Measurements from ENCODE around the gene OR6P1. TPM values are rescaled to one million over a fixed set of nuclear protein-coding genes. Genes with fewer than 3 reads are reported as not detected.

The OR6P1 gene
- total RNA-seq, 1 donor from 2014 or later: not detected

DNA sequence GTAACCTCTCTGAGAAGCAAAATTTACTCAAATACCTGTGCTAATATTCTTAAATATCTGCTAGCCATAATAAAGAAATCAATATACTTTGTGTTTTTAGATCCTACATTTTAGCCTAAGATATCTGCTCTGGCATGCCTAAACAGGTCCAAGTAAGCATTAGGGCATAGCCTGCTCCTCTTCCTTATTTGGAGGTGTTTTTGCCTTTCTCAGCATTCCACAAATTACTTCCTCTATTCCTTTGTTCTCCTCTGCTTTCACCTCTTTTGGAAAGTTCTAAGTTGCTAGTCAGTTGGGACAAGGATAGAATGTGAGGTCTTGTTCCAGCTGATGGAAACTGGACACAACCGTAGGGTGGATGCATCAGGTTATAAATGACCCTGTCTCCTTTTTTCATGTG lies 16.6 kb upstream of the OR6P1 start:
- DNase-seq (no peak), ATAC-seq (no peak)
- Histone ChIP-seq H3K36me3 (no peaks in the 10 kb centered on the region), H3K4me1 (no peaks in the 10 kb centered on the region), H3K9me3 (peaks cover 5% of the 10 kb centered on the region), H3K27ac (no peak overlapping the region), H3K4me3 (no peak overlapping the region), H3K27me3 (ENCODE audit: low read depth) (no peaks in the 10 kb centered on the region)
- TF ChIP-seq, protein P1, sequence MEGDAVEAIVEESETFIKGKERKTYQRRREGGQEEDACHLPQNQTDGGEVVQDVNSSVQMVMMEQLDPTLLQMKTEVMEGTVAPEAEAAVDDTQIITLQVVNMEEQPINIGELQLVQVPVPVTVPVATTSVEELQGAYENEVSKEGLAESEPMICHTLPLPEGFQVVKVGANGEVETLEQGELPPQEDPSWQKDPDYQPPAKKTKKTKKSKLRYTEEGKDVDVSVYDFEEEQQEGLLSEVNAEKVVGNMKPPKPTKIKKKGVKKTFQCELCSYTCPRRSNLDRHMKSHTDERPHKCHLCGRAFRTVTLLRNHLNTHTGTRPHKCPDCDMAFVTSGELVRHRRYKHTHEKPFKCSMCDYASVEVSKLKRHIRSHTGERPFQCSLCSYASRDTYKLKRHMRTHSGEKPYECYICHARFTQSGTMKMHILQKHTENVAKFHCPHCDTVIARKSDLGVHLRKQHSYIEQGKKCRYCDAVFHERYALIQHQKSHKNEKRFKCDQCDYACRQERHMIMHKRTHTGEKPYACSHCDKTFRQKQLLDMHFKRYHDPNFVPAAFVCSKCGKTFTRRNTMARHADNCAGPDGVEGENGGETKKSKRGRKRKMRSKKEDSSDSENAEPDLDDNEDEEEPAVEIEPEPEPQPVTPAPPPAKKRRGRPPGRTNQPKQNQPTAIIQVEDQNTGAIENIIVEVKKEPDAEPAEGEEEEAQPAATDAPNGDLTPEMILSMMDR (IDR thresholded peaks at IDR 0.05): no peak
- intact Hi-C loops (cut with DNase I): no loop called here

DNA sequence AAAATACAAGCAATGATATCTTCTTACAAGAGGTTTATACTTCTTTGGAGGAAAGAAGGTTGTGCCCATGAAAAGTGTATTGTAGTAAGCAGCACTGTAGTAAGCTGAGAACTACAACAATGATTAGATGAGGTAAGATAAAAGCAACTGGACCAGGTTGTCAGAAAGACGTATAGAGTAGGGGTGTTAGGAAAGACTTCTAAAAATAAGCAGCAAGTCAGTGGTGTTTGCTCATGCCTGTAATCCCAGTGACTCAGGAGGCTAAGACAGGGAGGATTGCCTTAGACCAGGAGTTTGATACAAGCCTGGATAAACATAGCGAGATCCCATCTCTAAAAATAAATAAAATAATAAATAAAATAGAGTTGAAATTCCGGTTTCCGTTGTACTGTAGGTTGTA lies 13.6 kb upstream of the OR6P1 start:
- no peak overlapping the region for H3K4me3 ChIP-seq
- H3K9me3 ChIP-seq: peaks cover 5% of the 10 kb centered on the region
- H3K36me3 ChIP-seq: no peaks in the 10 kb centered on the region
- no peaks in the 10 kb centered on the region for H3K4me1 ChIP-seq
- H3K27ac ChIP-seq: no peak overlapping the region
- H3K27me3 ChIP-seq (ENCODE audit: low read depth): no peaks in the 10 kb centered on the region
- ATAC-seq: no peak
- DNase-seq: no peak
- intact Hi-C loops (cut with DNase I): no loop called here
- TF ChIP-seq, protein P1 (IDR thresholded peaks at IDR 0.05): no peak

DNA sequence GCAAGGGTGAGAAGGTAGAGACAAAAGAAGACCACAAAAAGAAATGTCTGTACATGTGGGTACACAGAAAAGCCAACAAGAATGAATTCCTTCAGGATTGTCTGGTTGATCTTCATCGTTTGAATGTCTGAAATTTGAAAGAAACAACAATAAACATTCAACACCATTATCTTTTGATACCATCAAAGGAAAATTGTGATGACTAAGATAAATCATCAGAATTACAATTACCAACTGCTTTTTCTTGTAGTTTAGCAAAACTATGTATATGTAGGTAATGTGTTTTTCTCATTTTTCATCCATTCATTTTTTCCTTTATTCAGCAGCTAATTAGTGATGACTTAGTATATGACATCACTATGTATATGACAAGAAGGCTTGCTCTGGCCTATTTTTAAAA lies 9.4 kb upstream of the OR6P1 start, which contains the start of gene OR10X1:
Gene OR10X1 (minus strand): TSS at position 167 of the 400 bp plus-strand sequence. CDS start 0 bp downstream, at position 167.
- no peaks in the 10 kb centered on the region for H3K9me3 ChIP-seq
- H3K27ac ChIP-seq: no peak within 1 kb of the TSS
- ATAC-seq: no peak
- no peaks in the 10 kb centered on the region for H3K4me1 ChIP-seq
- intact Hi-C loops (cut with DNase I): no loop called here
- no peak for DNase-seq
- TF ChIP-seq, protein P1 (IDR thresholded peaks at IDR 0.05): no peak
- no peak within 1 kb of the TSS for H3K4me3 ChIP-seq
- H3K36me3 ChIP-seq: no peaks in the 10 kb centered on the region
- H3K27me3 ChIP-seq (ENCODE audit: low read depth): no peaks in the 10 kb centered on the region

DNA sequence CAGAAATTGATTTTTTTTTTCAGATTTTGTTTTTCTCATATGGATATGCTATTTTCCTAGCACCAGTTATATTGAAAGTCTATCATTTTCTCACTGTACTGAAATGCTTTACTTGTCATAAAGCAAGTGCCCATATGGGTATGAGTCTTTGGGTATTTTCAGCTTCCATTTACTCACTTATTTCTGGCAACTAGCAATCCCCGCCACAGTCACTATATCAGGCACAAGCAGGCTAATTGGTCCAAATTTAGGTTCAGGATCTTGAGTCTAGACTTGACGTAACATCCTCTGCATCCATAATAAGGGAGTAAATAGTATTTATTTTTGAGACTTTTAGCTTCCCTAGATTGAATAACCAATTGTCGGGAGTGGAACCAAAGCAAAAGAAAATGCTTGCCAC lies 7.2 kb upstream of the OR6P1 start:
- ATAC-seq (no peak), DNase-seq (no peak)
- intact Hi-C loops (cut with DNase I): no loop called here
- Histone ChIP-seq H3K27me3 (ENCODE audit: low read depth) (no peaks in the 10 kb centered on the region), H3K27ac (no peak overlapping the region), H3K36me3 (no peaks in the 10 kb centered on the region), H3K9me3 (no peaks in the 10 kb centered on the region), H3K4me1 (no peaks in the 10 kb centered on the region), H3K4me3 (no peak overlapping the region)
- TF ChIP-seq, protein P1 (IDR thresholded peaks at IDR 0.05): no peak

DNA sequence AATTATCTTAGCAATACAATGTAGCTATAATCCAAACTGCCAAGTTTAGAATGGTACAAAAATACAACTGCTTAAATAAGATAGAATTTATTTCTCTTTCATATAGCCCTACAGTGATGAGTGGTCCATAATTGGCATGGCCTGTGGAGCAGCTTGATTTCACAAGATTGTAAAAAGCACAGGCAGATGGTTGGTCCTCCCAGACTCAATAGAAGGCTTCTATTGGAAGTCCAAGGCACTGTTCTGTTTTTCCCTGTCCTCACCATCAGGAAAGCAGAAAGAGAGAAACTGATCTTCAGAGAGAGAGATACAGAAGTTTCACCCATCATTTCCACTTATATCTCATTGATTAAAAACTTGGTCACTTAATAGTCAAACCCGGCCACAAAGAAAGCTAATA lies 1.8 kb upstream of the OR6P1 start:
- no peak overlapping the region for H3K4me3 ChIP-seq
- intact Hi-C loops (cut with DNase I): no loop called here
- DNase-seq (no peak), ATAC-seq (no peak)
- H3K9me3 ChIP-seq: no peaks in the 10 kb centered on the region
- no peaks in the 10 kb centered on the region for H3K36me3 ChIP-seq
- no peaks in the 10 kb centered on the region for H3K4me1 ChIP-seq
- no peak overlapping the region for H3K27ac ChIP-seq
- TF ChIP-seq, protein P1 (IDR thresholded peaks at IDR 0.05): no peak
- no peaks in the 10 kb centered on the region for H3K27me3 ChIP-seq (ENCODE audit: low read depth)

DNA sequence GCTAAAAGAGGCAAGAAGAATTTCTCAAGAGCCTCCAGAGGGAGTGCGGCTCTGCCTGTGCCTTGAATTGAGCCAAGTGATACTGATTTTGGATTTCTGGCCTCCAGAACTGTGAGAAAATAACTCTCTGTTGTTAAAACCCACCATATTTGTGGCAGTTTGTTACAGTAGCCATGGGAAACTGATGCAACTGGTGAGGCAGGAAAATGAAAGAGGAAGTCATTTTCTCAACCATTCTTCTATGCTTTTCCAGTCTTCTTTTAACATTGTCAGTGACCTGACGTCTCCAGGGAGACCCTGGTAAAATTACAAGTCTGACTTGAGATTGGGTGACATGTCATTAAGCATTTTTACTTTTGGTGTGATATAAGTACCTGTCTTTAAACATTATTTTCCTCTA lies 5.8 kb downstream of the OR6P1 start:
- no peak for ATAC-seq
- Histone ChIP-seq H3K36me3 (no peaks in the 10 kb centered on the region), H3K27ac (no peak overlapping the region), H3K4me1 (no peaks in the 10 kb centered on the region), H3K27me3 (ENCODE audit: low read depth) (no peaks in the 10 kb centered on the region), H3K9me3 (no peaks in the 10 kb centered on the region), H3K4me3 (no peak overlapping the region)
- DNase-seq: no peak
- TF ChIP-seq, protein P1 (IDR thresholded peaks at IDR 0.05): no peak
- intact Hi-C loops (cut with DNase I): no loop called here
